HL-60 (cell line): Measurements from ENCODE around the gene CHRNA4.

Source experiments
- DNase-seq, 2 experiments: peaks; one replicate each; pipeline ENCODE4 v3.0.0-alpha.2; 2010 to 2020; ENCODE audit warnings: low read depth in 1 of 2, low spot score in 1 of 2
- H3K27ac ChIP-seq: fragments of 250-450 bp; sonication (Bioruptor Pico); replicated peaks from 2 replicates; pipeline ENCODE4 v1.5.1; 2020; ENCODE audit warnings: mild to moderate bottlenecking, moderate library complexity
- H3K27me3 ChIP-seq: fragments of 250-450 bp; sonication (Bioruptor Pico); 2 replicates; pipeline ENCODE4 v1.5.1; 2021; ENCODE audit warnings: mild to moderate bottlenecking, moderate library complexity; ENCODE audit not compliant: insufficient read depth, poor library complexity, severe bottlenecking
- H3K4me3 ChIP-seq: replicated peaks from 2 replicates; pipeline ENCODE4 v1.5.1; 2011; ENCODE audit warnings: mild to moderate bottlenecking, control low read depth, low read length; ENCODE audit not compliant: insufficient read depth
- GABPA ChIP-seq: IDR thresholded peaks from 2 replicates; pipeline ENCODE4 v1.6.1; 2012; ENCODE audit warnings: low read depth
- POLR2AphosphoS5 ChIP-seq: IDR thresholded peaks from 2 replicates; pipeline ENCODE4 v1.6.1; 2012; ENCODE audit warnings: low read depth
- SPI1 ChIP-seq: IDR thresholded peaks from 2 replicates; pipeline ENCODE4 v1.6.1; 2012; ENCODE audit warnings: low read depth, mild to moderate bottlenecking, borderline replicate concordance
- TF ChIP-seq, protein P1 (sequence below): IDR thresholded peaks from one replicate; pipeline ENCODE4 v1.5.1; 2011; ENCODE audit warnings: low read length, control low read depth, inconsistent platforms; ENCODE audit not compliant: insufficient read depth
- TF ChIP-seq, protein P2 (sequence below): IDR thresholded peaks from 2 replicates; pipeline ENCODE4 v1.6.1; 2012; ENCODE audit warnings: low read depth; ENCODE audit not compliant: insufficient replicate concordance

Gene CHRNA4

DNA sequence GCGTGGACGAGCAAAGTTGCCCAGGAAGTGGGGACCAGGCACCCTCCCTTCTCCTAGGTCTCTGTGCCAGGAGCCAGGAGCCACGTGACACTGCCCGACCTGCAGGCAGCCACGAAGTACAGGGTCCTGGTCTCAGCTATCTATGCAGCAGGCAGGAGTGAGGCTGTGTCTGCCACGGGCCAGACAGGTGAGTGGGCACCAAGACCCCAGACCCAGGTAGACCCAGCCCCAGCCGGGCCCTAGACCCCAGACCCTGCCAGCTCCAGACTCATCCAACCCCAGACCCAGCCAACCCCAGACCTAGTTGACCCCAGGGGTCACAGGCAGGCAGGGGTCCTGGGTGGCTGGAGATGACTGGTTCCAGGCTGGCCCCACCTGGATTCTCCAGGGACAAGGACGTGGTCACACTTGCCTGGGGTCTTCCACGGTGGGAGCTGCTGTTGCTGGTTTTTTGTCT, 47.1 kb downstream of the CHRNA4 start:
- no peaks in the 10 kb centered on the region for H3K27me3 ChIP-seq

DNA sequence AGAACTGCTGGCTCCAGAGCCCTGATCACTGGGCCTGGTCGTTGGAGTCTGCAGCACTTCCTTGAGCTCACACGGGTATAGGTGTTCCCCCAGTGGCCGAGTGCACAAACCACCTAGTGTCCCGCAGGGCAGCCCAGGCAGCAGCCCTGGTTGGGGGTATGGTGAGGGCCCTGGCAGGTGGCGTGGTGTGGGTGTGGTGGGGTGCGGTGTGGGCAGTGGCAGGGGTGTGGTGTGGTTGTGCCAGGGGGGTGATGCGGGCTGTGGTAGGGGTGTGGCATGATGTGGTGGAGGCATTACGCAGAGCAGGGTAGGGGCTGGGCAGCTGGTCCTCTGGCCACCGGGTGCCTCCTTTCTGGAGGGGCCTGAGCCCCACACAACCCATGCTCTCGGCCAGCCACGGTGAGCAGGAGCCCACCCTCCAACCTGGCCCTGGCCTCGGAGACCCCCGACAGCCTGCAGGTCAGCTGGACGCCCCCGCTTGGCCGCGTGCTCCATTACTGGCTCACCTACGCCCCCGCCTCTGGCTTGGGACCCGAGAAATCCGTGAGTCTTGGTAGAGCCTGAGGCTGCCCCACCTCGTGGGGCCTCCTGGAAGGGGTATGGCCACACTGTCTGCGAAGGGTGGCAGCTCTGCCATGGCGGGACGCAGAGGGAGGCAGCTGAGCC, 47.7 kb downstream of the CHRNA4 start:
- no peak for DNase-seq
- no peak overlapping the region for H3K4me3 ChIP-seq
- no peaks in the 10 kb centered on the region for H3K27me3 ChIP-seq
- no peak overlapping the region for H3K27ac ChIP-seq
- TF ChIP-seq, protein P1, sequence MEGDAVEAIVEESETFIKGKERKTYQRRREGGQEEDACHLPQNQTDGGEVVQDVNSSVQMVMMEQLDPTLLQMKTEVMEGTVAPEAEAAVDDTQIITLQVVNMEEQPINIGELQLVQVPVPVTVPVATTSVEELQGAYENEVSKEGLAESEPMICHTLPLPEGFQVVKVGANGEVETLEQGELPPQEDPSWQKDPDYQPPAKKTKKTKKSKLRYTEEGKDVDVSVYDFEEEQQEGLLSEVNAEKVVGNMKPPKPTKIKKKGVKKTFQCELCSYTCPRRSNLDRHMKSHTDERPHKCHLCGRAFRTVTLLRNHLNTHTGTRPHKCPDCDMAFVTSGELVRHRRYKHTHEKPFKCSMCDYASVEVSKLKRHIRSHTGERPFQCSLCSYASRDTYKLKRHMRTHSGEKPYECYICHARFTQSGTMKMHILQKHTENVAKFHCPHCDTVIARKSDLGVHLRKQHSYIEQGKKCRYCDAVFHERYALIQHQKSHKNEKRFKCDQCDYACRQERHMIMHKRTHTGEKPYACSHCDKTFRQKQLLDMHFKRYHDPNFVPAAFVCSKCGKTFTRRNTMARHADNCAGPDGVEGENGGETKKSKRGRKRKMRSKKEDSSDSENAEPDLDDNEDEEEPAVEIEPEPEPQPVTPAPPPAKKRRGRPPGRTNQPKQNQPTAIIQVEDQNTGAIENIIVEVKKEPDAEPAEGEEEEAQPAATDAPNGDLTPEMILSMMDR = no peak
- TF ChIP-seq, protein P2, sequence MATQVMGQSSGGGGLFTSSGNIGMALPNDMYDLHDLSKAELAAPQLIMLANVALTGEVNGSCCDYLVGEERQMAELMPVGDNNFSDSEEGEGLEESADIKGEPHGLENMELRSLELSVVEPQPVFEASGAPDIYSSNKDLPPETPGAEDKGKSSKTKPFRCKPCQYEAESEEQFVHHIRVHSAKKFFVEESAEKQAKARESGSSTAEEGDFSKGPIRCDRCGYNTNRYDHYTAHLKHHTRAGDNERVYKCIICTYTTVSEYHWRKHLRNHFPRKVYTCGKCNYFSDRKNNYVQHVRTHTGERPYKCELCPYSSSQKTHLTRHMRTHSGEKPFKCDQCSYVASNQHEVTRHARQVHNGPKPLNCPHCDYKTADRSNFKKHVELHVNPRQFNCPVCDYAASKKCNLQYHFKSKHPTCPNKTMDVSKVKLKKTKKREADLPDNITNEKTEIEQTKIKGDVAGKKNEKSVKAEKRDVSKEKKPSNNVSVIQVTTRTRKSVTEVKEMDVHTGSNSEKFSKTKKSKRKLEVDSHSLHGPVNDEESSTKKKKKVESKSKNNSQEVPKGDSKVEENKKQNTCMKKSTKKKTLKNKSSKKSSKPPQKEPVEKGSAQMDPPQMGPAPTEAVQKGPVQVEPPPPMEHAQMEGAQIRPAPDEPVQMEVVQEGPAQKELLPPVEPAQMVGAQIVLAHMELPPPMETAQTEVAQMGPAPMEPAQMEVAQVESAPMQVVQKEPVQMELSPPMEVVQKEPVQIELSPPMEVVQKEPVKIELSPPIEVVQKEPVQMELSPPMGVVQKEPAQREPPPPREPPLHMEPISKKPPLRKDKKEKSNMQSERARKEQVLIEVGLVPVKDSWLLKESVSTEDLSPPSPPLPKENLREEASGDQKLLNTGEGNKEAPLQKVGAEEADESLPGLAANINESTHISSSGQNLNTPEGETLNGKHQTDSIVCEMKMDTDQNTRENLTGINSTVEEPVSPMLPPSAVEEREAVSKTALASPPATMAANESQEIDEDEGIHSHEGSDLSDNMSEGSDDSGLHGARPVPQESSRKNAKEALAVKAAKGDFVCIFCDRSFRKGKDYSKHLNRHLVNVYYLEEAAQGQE = no peak
- TF ChIP-seq GABPA = no peak
- no peak for TF ChIP-seq SPI1
- TF ChIP-seq POLR2AphosphoS5 = no peak

More for the DNA sequence above, 47.1 kb downstream of the CHRNA4 start:
- no peak for TF ChIP-seq GABPA
- no peak for TF ChIP-seq POLR2AphosphoS5
- H3K4me3 ChIP-seq = no peak overlapping the region
- DNase-seq = no peak
- no peak overlapping the region for H3K27ac ChIP-seq

DNA sequence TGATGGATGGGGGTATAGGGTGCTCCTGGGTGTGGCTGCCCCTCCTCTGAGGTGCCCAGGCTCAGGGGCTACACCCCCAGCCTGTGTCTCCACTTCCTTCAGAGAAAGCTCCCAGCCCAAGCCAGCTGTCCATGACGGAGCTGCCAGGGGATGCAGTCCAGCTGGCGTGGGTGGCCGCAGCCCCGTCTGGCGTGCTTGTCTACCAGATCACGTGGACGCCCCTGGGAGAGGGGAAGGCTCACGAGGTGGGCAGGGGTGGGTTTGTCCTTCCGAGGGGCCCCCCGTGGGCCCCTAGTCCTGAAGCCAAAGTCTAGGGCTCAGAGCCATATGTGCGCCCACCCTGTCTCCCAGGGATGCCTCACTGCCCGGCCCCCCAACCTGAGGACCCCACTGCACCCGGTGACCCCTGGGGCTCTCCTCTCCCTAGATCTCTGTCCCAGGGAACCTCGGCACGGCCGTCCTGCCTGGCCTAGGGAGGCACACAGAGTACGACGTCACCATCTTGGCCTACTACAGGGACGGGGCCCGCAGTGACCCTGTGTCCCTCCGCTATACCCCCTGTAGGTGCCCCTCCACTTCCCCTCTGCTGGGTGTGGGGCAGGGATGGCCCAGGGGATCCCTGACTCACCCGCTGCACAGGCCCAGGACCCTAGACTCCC, 48.3 kb downstream of the CHRNA4 start:
- DNase-seq = no peak
- Histone ChIP-seq H3K4me3 (no peak overlapping the region), H3K27me3 (no peaks in the 10 kb centered on the region), H3K27ac (no peak overlapping the region)
- TF ChIP-seq POLR2AphosphoS5 = no peak

DNA sequence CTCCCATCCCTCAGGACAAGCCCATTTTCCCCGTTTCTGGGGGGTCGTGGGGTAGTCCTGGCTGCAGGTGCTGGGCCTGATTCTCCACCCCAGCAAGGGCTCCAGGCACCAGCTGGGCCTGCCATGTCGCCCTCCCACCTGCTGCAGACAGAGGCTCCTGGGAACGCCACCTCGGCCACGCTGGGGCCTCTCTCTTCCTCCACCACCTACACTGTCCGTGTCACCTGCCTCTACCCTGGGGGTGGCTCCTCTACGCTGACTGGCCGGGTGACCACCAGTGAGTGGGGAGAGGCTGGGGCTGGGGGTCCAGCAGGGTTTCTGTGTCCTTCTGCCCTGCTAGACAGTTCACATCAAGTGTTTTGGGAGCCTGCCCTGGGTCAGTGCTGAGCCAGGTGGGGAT, 48.9 kb downstream of the CHRNA4 start:
- no peak for DNase-seq
- Histone ChIP-seq H3K4me3 (no peak overlapping the region), H3K27ac (no peak overlapping the region), H3K27me3 (no peaks in the 10 kb centered on the region)
- TF ChIP-seq, protein P2 = no peak
- TF ChIP-seq POLR2AphosphoS5 (no peak), SPI1 (no peak), GABPA (no peak)
- TF ChIP-seq, protein P1 = no peak

DNA sequence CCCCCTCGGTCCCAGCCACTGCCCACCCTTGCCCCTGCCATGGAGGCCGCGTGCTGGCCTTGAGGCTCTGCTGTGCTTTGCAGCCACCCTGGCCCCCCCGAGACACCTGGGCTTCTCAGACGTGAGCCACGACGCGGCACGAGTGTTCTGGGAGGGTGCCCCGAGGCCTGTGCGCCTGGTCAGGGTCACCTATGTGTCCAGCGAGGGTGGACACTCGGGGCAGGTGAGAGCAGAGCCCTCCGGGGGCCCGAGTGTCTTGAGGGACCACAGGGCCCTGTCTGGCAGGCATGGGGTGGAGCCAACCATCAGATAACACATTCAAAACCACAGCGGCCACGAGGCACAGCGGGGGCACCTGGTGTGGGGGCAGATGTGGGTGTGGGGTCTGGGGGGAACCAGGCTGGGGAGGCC, 49.3 kb downstream of the CHRNA4 start:
- H3K27ac ChIP-seq = no peak overlapping the region
- H3K4me3 ChIP-seq = no peak overlapping the region
- no peaks in the 10 kb centered on the region for H3K27me3 ChIP-seq
- no peak for DNase-seq
- no peak for TF ChIP-seq POLR2AphosphoS5
- no peak for TF ChIP-seq GABPA
- TF ChIP-seq, protein P1 = no peak
- no peak for TF ChIP-seq SPI1
- TF ChIP-seq, protein P2 = no peak
